Measurements from ENCODE around the gene PROCA1. TPM values are rescaled to one million over a fixed set of nuclear protein-coding genes. Genes with fewer than 3 reads are reported as not detected.
A peak's percentile ranks its signal among the peaks of the same experiment; 100 is the strongest.
"Not testable (repeated sequence)": the region's sequence is repeated elsewhere in the genome, so short reads cannot be mapped to it uniquely, and the experiment has no call there.

Gene PROCA1
- total RNA-seq, 1 donor = 3.5 TPM

DNA sequence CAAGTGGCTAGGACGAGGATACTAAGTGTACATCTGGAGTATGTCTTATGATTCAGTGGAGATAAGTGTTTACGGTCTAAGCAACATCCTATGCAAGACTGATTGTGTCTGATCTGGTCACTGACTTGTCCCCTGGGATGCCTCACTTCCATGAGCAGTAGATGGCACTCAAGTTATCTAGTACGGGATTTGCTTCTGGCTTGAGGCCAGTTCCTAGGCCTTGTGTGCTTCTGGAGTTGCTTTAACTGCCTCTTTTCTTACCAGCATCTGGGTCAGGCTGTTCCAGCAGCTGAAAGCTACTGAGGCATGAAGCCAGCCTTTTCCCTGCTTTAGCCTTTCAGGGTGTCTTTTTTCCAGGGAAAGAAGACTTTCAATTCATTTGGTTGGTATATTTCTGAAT lies 26.7 kb downstream of the PROCA1 start:
- no peak for DNase-seq (ENCODE audit: low read depth in 2 of 3, low spot score in 2 of 3)

DNA sequence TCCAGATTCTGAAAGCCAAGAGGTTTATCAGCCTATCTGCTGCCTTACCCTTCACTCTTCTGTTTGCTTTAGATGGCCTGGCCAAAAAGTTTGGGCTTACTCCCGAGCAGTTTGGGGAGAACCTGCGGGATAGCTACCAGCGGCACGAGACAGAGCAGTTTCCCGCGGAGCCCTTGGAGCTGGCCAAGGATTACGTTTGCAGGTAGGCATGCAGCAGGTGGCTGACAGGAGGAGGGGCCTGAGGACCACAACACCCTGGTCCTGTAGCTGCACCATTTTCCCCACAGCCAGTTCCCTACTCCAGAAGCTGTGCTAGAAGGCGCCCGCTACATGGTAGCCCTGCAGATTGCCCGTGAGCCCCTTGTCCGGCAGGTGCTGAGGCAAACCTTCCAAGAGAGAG lies 29.0 kb downstream of the PROCA1 start:
- no peak for DNase-seq (ENCODE audit: low read depth in 2 of 3, low spot score in 2 of 3)

- DNase-seq (ENCODE audit: low read depth in 2 of 3, low spot score in 2 of 3) = peak in 2 of 3 donors; percentile 20 to 34
Observed at GRCh38 chr17:28675980-28676379, 35.7 kb downstream of the PROCA1 start.

DNA sequence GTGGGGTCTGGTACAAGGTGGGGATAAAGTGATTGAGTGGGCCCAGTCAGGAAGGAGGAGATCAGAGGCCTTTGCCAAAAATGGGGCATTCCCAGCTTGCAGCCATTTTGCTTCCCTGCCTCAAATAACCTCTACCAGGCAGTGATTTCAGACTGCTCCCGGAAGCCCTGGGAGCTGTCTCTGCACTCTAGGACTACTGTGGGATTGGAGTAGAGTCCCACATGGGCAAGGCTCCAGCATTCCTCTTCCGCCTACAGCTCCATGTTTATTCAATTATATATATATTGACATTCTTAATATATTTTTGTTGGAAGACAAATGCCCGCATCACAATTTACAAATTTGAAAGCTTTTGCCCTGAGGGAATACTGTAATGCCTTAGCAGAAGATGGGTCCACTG lies 36.2 kb downstream of the PROCA1 start:
- no peak for DNase-seq (ENCODE audit: low read depth in 2 of 3, low spot score in 2 of 3)

DNA sequence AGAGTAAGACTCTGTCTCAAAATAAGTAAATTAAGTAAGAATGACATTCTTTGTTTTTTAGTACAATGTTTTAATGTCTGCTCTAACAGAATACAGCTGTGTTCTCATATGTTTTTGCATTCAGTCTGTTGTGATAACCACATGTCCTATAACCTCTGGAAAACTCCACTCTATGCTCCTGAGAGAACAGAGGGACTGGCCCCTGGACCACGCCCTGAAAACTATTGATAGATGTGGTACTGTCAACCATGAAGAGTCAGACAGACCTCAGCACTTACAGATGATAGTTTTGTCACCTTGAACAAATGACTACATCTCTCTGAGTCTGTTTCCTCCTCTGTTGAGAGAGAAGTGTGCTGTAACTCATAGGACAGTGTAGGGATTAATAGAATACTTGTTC lies 41.8 kb downstream of the PROCA1 start:
- no peak for DNase-seq (ENCODE audit: low read depth in 2 of 3, low spot score in 2 of 3)

DNA sequence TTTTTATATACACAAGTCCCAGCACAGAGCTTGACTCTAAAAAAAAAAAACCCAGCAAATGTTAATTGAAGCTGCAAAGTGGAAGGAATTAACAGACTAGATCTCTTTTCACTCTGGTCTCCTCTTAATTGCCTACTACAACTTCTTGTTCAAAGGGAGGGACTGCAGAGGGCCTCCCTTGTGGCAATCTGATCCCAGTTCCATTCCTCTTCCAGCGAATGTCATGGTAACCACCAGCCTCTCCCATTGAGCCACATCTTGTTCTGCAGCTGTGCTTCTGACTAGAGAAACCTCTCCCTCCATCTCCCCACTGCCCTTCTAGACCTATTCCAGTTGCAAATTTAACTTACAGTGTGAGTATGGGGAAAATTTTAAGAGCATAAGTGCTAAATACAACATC lies 43.8 kb downstream of the PROCA1 start:
- no peak for DNase-seq (ENCODE audit: low read depth in 2 of 3, low spot score in 2 of 3)

GRCh38 chr17:28665994-28666393 lies 45.7 kb downstream of the PROCA1 start:
- DNase-seq (ENCODE audit: low read depth in 2 of 3, low spot score in 2 of 3) = no peak

DNA sequence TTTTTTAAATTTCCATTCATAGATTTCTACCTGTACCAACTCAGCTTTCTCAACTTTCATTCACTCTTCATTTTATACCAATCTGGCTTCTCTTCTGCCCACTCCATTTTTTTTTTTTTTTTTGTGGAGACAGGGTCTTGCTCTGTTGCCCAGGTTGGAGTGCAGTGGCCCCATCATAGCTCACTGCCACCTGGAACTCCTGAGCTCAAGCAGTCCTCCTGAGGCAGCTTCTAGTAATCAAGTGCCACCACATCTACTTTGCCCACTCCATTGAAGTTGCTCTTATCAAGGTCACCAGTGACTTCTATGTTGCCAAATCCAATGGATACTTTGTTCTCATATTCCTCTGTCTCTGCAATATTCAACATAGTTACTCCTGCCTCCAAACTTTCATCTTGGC lies 48.0 kb downstream of the PROCA1 start:
- DNase-seq (ENCODE audit: low read depth in 2 of 3, low spot score in 2 of 3) = no peak

GRCh38 chr17:28662527-28662829 lies 49.2 kb downstream of the PROCA1 start:
- no peak for DNase-seq (ENCODE audit: low read depth in 2 of 3, low spot score in 2 of 3)

- DNase-seq (ENCODE audit: low read depth in 2 of 3, low spot score in 2 of 3) = peak; percentile 92 to 98 (median 95)
Observed at GRCh38 chr17:28661635-28662526, 49.8 kb downstream of the PROCA1 start, which contains the start of the genes SDF2 and SUPT6H. Gene SDF2, minus strand, starts transcription at chr17:28661906. Its CDS starts 30 bp downstream, at chr17:28661876. Gene SUPT6H, plus strand, starts transcription at chr17:28662205. Its CDS starts 11,197 bp downstream, at chr17:28673402.

- DNase-seq (ENCODE audit: low read depth in 2 of 3, low spot score in 2 of 3) = not testable (repeated sequence)
Observed at GRCh38 chr17:28659497-28659881, 52.2 kb downstream of the PROCA1 start.

GRCh38 chr17:28658766-28659496 lies 52.8 kb downstream of the PROCA1 start:
- not testable (repeated sequence) for DNase-seq (ENCODE audit: low read depth in 2 of 3, low spot score in 2 of 3)

GRCh38 chr17:28658342-28658741 lies 53.3 kb downstream of the PROCA1 start:
- DNase-seq (ENCODE audit: low read depth in 2 of 3, low spot score in 2 of 3) = not testable (repeated sequence)

DNA sequence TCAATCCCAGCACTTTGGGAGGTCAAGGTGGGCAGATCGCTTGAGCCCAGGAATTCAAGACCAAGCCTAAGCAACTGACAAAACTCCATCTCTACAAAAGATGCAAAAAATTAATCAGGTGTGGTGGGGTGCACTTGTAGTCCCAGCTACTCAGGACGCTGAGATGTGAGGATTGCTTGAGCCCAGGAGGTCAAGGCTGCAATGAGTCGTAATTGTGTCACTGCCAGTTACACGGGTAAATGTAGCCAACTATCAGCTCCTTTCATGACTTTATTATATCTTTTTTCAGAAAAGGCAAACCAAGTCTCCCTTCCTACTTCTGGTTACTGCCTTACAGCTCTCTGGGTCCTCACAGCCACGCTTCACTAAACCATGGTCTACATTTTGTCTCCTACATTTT lies 53.9 kb downstream of the PROCA1 start:
- DNase-seq (ENCODE audit: low read depth in 2 of 3, low spot score in 2 of 3) = no peak

- no peak for DNase-seq (ENCODE audit: low read depth in 2 of 3, low spot score in 2 of 3)
Observed at GRCh38 chr17:28655160-28655559, 56.5 kb downstream of the PROCA1 start.

Small RNAs within 50 kb of the gene (small RNA-seq; reads per million reads assigned to genes)
- gene SNORD42A (not detected), gene SNORD42B (9.7 reads per million, percentile 92 among the genes with 10 or more reads in this experiment), gene SNORD4A (not detected), gene SNORD4B (not detected)

Other genes with a start within 250 kb of the PROCA1 start
- not detected for gene SLC13A2, start 238.2 kb downstream of the PROCA1 start, total RNA-seq
- not detected for gene FOXN1, start 205.5 kb downstream of the PROCA1 start, total RNA-seq
- gene UNC119, start 159.3 kb downstream of the PROCA1 start, total RNA-seq = 12.1 TPM
- 71.6 TPM for gene PIGS, start 140.4 kb downstream of the PROCA1 start, total RNA-seq
- 55.5 TPM for gene ALDOC, start 135.0 kb downstream of the PROCA1 start, total RNA-seq
- 6.2 TPM for gene SPAG5, start 112.9 kb downstream of the PROCA1 start, total RNA-seq
- 8.1 TPM for gene RSKR, start 97.7 kb downstream of the PROCA1 start, total RNA-seq
- gene BLTP2, start 66.7 kb downstream of the PROCA1 start, total RNA-seq = 142 TPM
- gene SDF2, start 50.0 kb downstream of the PROCA1 start, total RNA-seq = 56.3 TPM
- gene SUPT6H, start 49.7 kb downstream of the PROCA1 start, total RNA-seq = 61.9 TPM
- 160 TPM for gene RAB34, start 6.0 kb upstream of the PROCA1 start, total RNA-seq
- 745 TPM for gene RPL23A, start 8.1 kb upstream of the PROCA1 start, total RNA-seq
- gene TLCD1, start 14.3 kb upstream of the PROCA1 start, total RNA-seq = 1.1 TPM
- gene NEK8, start 16.9 kb upstream of the PROCA1 start, total RNA-seq = 12.4 TPM
- 42.3 TPM for gene TRAF4, start 32.1 kb upstream of the PROCA1 start, total RNA-seq
- gene FAM222B, start 130.9 kb upstream of the PROCA1 start, total RNA-seq = 19.1 TPM
- gene ERAL1, start 143.1 kb upstream of the PROCA1 start, total RNA-seq = 47.4 TPM
- gene FLOT2, start 185.8 kb upstream of the PROCA1 start, total RNA-seq = 61.7 TPM
- 30.7 TPM for gene DHRS13, start 191.2 kb upstream of the PROCA1 start, total RNA-seq
- gene PHF12, start 239.6 kb upstream of the PROCA1 start, total RNA-seq = 87.8 TPM